ENCODE data around the gene MAP2K7.
"Not testable (repeated sequence)": the region's sequence is repeated elsewhere in the genome, so short reads cannot be mapped to it uniquely, and the experiment has no call there.

The MAP2K7 gene

DNA sequence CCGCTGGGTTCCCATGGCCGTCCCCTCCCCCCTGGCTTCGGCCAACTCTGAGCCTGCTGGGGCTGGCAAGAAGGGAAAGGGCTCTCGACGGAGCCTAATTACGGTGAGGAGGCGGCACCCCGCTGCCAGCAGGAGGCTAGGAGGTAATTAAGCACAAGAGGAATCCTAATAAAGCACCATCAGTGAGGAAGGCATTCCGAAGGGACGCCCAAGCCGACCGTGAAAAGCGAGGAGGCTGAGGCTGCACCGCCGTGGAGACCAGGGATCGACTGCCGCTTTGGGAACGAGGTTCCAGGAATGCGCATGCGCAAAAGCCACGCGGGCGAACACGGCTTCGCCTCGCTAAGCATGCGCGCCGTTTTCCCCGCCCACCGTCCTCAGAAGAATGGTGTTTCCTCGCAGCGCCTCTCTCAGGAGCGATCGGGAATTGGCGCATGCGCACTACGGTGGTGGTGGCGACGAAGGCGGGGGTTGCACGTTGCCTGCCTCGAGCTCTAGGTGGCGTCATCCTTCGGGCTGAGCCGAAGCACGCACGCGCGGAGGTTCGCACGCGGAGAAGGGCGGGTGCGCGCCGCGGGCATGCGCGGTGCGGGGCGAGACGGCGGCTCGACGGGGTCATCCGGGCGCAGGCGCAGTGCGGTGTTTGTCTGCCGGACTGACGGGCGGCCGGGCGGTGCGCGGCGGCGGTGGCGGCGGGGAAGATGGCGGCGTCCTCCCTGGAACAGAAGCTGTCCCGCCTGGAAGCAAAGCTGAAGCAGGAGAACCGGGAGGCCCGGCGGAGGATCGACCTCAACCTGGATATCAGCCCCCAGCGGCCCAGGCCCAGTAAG, at the start of gene MAP2K7:
TSS of gene MAP2K7 (plus strand) at position 634 of the 830 bp plus-strand sequence. CDS start at position 702, 68 bp downstream.
- DNase-seq (ENCODE audit: low read depth), result peak; percentile 100

DNA sequence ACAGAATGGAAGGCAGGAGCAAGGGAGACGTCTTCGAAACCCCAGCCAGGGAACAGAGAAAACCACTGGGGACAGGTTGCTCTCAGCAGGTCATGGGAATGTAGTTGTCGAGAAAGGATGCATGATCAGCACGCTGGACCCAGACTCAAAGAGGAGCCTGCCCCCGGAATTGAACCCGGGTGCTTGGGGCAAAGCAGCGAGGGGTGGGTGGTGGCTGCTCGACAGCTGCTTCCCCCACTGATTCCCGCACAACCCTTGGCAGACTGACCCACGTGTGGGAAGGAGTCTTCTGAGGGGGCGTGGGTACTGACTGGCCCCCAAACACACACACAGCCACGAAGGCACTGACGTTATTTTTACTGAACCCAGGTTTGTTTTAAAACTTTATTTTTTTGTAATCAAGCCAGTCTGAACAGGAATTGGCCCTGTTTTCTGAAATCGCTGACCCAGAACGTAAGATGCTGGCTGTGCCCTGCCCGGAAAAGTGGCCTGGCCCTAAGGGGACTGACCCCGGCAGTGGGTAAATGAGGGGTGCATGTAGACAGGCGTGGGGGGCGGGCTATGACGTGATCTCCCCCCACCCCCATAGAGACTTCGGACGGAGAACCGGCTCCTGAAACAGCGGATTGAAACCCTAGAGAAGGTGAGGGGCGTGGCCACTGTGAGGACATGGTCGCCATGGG, 48.1 kb upstream of the MAP2K7 start:
- DNase-seq (ENCODE audit: low read depth), result no peak

DNA sequence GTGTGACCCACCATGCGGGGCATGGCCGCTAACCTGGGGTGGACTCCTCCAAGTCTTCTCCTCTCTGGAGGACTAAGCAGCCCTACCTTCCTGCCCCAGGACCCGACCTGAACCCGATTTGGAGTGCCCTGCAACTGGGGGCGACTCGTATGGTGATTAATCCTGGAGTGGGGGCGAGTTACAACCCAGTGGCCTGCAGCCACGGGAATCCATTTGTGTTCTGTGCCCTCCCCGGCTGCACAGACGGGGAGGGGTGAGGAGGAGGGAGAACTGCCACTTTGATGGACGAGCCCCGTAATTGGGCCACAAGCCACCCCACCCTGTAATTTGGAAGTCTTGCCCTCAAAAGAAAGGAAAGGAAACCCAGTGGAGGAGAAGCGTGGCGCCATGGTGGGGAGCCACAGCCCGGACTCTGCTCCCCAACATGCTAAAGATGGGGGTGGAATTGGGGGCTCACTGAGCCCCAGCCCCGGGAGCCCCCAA, 47.5 kb upstream of the MAP2K7 start:
- no peak for DNase-seq (ENCODE audit: low read depth)

DNA sequence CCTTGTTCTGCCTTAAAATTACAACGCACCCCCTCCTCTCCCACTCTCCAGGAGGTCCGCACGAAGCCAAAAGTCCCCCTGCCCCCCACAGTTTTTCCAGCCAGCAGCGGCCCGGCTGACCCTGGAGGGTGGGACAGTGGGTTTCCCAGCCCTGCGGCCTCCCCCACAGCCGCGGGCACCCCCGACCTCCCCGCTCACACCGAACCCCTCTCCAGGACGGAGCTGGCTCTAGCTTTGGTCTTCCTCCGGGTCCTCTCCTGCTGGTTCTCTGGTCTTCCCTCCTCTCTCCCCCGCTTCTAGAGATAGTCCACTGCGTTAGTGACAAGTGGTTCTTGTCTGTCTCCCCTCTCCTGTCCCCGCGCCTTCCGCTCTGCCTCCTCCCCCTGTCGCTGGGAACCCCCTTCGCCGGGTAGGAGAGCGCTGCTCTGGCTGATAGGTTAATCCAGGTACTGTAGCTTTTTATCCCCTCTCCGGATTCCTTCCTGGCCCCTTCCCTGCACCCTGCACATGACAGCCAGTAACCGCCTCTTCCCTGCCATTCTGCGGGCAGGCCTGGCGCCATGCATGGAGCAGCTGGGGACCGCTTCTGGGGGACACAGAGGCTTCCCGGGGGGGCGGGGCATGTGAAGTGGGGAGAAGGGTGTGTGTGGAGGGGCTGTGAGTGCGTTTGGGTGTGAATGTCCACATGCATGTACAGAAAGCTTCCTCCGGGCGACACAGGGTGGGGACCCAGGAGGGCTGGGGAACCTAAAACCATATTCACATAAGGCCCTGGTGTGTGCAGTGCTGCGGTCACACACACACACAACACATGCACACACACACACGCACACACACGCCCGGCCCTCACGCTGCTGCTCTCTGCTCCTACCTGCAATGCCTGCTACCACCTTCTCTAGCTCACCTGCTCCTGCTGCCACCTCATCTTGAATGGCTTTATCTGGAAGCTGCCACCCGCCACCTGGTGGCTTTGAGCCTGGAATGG, 46.7 kb upstream of the MAP2K7 start:
- DNase-seq (ENCODE audit: low read depth), result no peak

DNA sequence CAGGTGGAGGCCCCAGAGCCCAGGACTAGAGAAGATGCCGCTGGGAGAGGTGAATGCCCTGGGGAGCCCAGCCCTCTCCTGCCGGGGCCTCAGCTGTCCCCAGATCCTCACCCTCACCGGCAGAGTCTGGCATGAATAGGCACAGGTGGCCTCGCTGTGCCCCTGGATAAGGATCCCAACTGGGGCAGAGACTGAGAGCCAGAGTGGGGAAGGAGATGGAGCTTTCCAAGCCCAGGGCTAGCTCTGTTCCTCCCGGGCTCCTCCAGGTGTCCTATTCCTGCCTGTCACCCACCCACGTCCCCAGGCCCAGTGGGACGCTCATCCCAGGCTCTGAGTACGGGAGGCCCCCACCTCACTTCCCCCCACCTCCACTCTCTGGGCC, 46.0 kb upstream of the MAP2K7 start:
- no peak for DNase-seq (ENCODE audit: low read depth)

DNA sequence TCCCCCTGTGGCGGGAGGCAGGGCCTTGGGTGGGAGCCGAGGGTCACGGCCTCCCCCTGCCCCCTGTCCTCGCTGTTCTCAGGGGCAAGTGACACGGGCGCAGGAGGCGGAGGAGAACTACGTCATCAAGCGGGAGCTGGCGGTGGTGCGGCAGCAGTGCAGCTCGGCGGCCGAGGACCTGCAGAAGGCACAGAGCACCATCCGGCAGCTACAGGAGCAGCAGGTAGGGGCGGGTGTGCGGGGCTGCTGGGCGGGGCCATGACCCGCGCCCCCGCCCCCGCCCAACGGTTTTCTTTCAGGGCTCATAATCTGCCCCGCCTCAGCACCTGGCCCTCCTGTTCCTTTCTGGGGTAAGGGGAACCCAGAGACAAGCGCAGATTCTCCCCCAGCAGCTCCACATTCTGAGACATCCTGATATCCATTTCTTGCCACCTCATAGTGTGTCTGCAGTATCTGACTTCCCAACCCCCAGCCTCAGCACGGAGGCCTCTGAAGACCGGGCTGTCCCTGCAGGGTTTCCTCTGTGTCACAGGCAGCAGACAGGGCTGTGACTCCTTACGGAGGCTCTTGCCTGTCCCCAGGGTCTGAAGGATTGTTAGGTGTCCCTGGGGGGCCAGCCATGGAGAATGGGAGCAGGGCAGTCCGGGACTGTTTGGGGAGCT, 45.4 kb upstream of the MAP2K7 start:
- DNase-seq (ENCODE audit: low read depth), result no peak

DNA sequence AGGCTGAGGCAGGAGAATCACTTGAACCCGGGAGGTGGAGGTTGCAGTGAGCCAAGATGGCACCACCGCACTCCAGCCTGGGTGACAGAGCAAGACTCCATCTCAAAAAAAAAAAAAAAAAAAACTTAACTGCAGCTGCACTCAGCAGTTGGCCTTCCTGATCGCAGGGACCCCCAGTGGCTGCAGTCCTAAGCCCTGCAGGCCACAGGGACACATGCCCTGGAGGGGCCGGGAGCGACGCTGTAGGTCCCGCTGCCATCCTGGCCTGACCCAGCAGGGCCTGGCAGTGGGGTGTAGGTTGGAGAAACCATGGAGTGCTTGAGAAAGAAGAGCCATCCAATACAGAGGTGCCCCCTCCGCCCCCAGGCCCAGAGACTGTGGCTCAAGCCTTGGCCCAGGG, 44.6 kb upstream of the MAP2K7 start:
- DNase-seq (ENCODE audit: low read depth), result not testable (repeated sequence)

DNA sequence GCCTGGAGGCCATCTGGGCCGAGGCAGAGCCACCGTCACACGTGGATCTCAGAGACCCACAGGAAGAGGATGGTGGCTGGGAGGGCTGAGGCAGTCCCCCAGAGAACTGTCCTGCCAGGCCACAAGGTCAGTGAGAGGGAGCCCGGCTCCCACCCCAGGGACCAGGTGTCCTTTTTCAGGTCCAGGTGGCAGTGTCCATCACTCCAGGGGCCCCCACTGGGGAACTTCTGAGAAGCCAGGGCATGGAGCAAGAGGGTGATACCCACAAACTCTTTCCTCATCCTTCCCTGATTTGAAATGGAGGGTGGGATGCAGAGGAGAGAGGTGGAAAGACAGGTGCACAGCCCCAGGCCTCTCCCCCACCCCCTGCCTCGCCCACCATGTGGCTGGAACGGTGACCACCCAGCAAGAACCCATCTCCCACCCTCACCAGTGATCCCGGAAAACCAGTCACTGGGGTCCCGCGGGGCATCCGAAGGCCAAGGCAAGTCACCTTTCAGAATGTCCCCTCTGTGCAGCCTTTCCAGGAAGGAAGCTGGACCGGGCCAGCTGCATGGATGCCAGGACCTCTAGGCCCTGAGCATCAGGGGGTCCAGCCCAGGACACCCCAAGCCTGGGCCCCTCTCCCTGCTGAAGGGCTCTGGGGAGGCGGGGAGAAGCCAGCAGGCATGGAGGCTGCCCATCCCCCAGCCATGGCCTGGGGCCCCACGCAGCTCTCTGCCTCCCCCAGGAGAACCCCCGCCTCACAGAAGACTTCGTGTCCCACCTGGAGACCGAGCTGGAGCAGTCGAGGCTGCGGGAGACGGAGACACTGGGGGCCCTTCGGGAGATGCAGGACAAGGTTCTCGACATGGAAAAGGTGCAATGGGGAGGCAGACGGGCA, 43.6 kb upstream of the MAP2K7 start:
- DNase-seq (ENCODE audit: low read depth), result no peak

DNA sequence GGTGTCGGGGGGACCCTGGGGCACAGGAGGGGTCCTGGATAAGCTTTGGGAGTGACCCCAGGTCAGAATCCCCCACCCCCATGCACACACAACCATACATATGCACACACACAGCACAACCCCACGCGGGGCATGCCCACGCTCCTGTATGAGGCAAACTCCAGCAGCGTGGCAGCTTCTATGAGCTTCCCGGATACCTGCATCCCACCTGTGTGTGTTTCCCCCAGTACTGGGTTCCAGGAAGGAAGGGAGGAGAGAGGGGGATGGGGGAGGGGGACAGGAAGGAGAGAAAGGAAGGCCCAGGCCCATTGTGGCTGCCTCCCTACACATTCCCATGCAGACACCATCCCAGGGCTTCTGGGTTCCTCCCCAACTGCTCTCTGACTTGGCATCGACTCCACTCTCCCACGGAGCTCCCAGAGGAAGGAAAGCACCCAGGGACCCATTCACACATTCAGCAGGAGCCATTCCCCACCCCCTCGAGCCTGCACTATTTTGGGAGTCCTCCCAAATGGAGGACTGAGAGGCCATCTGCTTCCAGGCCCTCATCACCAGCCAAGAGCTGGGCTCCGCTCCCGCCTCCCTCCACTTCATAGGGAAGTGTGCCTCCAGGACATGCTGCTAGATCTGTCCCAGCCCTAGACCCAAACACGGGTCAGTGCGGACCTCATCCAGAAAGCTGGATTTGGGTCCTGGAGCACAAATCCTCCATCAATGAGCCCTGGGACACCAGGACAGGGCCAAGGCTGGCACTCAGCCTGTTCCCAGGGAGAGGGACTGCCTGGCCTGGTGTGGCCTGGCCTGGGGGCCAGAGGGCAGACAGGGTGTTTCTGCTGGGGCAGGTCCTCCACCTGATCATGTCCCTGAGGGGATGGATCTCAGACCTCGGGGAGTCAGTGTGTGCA, 42.7 kb upstream of the MAP2K7 start:
- no peak for DNase-seq (ENCODE audit: low read depth)

DNA sequence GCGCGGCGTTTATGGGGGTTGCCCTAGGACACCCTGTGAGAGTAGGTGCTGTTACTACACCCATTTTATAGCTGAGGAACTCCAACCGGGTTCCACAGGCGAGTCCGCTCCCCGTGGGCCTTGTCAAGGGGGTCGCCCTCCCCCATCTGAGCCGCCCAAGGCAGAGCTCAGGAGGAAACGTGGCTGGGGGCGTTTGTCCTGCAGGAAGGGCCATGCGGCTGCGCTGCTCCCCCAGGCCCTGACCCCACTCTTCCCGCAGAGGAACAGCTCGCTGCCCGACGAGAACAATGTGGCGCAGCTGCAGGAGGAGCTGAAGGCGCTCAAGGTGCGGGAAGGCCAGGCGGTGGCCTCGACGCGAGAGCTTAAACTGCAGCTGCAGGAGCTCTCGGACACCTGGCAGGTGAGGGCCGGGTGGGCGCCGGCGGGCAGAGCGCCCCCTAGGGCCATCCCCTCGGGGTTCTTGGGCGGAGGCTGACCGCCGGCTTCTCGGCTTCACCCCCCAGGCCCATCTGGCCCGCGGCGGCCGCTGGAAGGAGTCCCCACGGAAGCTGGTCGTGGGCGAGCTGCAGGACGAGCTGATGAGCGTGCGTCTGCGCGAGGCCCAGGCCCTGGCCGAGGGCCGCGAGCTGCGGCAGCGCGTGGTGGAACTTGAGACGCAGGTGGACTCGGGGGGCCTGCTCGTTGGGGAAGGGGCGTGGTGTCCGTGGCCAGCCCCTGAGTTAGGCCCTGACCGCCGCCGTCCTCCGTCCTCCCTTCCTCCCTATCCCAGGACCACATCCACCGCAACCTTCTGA, 41.9 kb upstream of the MAP2K7 start:
- DNase-seq (ENCODE audit: low read depth), result no peak

DNA sequence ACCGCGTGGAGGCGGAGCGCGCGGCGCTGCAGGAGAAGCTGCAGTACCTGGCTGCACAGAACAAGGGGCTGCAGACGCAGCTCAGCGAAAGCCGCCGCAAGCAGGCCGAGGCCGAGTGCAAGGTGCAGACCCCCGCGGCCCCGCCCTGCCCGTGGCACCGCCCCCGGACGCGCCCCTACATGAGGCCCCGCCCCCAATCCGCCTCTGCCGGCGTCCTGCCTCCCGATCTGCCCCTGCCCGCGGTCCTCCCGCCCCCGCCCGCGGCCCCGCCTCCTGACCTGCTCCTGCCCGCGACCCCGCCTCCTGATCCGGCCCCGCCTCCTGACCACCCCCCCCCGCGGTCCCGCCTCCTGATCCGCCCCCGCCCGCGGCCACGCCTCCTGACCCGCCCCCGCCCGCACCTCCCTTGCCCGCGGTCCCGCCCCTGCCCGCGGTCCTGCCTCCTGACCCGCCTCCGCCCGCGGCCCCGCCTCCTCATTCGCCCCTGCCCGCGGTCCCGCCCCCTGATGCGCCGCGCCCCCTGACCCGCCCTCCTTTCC, 41.2 kb upstream of the MAP2K7 start:
- peak; percentile 41 for DNase-seq (ENCODE audit: low read depth)

DNA sequence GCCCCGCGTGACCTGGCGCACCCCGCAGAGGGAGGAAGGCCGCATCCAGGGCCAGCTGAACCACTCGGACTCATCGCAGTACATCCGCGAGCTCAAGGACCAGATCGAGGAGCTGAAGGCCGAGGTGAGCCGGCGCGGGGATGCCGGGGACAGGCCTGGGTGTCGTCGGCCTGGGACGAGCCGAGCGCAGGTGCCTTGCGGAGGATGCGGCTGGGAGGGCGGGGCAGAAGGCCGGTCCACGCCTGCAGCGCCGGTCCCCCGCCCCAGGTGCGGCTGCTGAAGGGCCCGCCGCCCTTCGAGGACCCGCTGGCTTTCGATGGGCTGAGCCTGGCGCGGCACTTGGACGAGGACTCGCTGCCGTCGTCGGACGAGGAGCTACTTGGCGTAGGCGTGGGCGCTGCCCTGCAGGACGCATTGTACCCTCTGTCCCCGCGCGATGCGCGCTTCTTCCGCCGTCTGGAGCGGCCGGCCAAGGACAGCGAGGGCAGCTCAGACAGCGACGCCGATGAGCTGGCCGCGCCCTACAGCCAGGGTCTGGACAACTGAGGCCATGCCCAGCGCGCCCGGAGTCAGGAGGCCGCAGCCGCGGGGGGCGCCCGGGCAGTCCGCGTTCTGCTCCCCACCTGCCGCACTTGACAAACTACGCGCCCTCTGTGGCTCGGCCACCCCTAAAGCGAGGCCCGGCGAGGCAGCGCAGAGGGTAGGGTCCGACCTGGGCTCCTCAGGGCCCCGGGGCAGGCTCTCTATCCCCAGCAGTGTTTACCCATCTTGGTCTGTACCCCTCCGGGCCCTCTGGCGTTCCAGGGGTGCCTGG, 40.3 kb upstream of the MAP2K7 start:
- no peak for DNase-seq (ENCODE audit: low read depth)

DNA sequence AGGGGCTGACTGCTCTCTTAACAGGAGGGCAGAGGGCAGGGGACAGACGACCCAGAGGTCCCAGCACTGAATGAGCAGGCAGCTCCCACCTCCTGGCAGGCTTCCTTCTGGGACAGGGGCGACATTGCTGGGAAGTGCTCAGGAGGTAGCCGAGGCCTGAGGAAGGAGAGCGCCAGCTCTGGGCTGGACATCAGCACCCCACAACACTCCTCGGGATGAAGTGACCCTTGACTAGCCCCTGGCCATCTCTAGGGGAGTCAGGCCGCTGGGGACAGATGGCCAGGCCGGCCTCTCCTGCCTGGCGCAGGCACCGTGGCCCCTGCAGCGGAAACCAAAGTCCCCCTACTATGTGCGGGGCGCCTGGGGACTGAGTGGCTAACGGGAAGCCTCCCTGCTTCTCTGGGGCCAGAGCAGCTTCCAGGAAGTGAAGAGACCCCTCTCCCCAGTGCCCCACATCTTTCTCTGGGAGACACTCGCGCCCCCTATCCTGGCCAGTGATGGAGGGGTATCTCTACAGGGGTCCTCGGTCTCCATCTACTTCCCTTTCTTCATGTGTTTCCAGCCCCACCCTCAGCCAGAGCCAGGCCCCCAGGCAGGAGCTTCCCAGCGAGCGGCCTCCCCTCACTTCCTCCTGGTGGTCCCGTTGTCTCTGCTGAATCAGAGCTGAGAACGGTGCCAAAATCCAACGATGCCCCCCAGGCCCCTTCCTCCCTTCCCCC, 39.5 kb upstream of the MAP2K7 start:
- no peak for DNase-seq (ENCODE audit: low read depth)

DNA sequence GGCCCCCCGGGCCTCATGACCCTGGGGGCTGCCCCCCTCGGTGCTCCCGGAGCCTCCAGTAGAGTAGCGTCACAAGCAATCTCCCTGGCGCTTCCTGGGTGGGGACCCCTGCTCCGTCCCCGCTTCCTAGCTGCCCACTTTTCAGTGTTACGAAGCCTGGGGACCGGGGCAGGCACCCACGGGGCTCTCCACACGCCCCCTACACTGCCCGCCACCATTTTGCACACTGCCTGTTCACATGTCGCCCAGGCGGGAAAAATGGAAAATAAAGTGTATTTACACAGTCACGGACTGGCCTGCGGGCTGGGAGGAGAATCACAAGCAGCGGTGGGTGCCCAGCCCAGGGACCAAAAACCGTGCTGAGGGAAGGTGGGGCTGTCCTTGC, 39.0 kb upstream of the MAP2K7 start:
- DNase-seq (ENCODE audit: low read depth), result no peak

DNA sequence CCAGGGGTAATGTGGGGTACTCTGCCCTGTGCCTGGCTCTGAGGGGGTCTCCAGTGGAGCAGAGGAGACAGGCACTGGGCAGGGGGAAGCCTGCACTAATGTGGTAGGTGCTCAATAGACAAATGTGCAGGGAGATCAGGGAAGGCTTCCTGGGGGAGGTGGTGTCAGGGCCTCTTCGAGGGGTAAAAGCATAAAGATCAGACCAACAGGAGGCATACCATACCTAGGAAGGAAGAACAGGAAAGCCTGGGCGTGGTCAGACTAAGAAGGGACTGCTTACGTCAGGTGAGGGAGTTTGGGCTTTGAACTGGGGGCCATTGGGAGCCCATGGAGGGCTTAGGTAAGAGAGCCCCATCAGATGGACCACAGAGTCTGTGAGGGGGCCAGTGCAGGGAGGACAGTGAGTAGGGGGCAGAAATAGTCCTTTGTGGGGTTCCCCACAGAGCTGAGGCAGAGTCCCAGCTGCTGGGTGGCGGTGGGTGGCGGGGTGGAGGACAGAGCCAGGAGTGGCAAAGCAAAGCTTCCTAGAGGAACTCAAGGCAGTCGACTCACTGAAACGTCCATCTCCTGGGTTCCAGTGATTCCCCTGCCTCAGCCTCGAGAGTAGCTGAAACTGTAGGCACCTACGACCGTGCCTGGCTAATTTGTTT, 38.3 kb upstream of the MAP2K7 start:
- no peak for DNase-seq (ENCODE audit: low read depth)

DNA sequence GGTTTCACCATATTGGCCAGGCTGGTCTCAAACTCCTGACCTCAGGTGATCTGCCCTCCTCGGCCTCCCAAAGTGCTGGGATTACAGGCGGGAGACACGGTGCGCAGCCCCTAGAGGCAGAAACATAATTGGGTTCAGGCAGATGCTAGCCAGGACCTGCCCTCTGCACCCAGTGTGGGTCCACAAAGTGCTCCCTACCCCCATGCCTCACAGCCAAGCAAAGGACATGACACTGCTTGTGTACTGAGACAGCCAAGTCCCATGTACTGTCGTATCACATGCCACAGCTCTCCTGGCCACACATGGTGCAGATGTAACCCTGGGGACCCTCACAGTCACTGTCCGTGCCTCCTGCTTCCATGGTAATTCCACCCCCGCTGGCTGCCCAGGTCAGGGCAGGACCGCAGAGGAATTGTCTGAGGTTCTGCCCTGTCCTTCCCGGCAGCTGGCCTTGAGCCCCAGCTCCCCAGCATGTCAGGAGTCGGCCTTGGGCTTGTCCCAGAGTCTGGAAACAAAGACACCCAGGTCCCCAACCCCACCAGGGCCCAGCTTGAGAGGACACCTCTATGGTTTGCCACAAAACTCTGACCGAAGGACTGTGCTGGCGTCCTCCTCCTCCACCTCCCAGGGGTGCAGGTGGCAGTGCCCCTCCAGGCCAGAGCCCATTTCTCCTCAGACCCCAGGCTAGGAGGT, 37.1 kb upstream of the MAP2K7 start:
- DNase-seq (ENCODE audit: low read depth), result no peak
